ENCODE data around the gene SDK1.

SDK1 gene

DNA sequence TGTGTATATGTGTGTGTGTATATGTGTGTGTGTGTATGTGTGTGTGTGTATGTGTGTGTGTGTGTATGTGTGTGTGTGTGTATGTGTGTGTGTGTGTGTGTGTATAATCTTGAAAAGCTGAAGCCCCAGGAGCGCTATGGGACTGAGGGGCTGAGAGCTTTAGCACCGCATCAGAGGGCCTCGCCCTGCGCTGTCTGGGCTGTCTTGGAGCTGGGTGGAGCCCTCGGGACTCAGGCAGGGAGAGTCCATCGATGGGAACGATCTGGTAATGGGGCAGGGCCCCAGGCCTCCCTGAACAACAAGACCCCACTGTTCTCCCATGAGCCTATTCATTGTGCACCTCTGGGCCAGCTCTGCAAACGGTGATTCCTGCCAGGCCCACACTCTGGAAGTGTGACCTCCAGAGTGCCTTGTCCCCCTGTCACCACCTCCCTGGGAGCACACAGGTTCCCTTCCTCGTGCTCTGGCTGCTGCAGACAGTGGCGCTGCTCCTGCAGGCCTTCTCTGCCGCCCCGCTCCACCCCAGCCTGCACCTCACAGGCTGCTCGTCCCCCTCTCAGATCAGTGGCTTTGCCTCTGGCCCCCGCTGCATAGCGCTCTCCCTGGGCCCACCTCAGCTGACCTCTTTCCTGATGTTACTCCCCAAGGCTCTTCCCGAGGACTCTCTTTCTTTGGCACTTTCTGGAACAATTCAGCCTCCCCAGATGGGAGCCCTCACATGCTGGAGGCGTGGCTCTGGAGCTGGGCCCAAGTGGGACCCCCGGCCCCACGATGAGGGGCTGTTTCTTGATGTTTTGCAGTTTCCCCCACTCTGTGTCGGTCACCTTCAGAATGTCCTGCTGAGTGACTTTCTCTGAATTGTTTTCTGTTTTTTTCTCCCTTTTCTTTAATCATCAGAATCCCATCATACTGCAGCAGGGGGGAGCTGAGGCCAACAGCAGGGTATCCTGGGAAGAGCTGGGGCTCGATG is 838.9 kb downstream of the SDK1 start (continued):
- TF ChIP-seq, protein P1, sequence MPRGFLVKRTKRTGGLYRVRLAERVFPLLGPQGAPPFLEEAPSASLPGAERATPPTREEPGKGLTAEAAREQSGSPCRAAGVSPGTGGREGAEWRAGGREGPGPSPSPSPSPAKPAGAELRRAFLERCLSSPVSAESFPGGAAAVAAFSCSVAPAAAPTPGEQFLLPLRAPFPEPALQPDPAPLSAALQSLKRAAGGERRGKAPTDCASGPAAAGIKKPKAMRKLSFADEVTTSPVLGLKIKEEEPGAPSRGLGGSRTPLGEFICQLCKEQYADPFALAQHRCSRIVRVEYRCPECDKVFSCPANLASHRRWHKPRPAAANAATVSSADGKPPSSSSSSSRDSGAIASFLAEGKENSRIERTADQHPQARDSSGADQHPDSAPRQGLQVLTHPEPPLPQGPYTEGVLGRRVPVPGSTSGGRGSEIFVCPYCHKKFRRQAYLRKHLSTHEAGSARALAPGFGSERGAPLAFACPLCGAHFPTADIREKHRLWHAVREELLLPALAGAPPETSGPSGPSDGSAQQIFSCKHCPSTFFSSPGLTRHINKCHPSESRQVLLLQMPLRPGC (tag by site-specific recombination; IDR thresholded peaks at IDR 0.05) = no peak
- TF ChIP-seq ZNF677 (tag by site-specific recombination; IDR thresholded peaks at IDR 0.05) = no peak
- TF ChIP-seq, protein P2, sequence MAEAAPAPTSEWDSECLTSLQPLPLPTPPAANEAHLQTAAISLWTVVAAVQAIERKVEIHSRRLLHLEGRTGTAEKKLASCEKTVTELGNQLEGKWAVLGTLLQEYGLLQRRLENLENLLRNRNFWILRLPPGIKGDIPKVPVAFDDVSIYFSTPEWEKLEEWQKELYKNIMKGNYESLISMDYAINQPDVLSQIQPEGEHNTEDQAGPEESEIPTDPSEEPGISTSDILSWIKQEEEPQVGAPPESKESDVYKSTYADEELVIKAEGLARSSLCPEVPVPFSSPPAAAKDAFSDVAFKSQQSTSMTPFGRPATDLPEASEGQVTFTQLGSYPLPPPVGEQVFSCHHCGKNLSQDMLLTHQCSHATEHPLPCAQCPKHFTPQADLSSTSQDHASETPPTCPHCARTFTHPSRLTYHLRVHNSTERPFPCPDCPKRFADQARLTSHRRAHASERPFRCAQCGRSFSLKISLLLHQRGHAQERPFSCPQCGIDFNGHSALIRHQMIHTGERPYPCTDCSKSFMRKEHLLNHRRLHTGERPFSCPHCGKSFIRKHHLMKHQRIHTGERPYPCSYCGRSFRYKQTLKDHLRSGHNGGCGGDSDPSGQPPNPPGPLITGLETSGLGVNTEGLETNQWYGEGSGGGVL (tag by site-specific recombination; IDR thresholded peaks at IDR 0.05) = no peak

DNA sequence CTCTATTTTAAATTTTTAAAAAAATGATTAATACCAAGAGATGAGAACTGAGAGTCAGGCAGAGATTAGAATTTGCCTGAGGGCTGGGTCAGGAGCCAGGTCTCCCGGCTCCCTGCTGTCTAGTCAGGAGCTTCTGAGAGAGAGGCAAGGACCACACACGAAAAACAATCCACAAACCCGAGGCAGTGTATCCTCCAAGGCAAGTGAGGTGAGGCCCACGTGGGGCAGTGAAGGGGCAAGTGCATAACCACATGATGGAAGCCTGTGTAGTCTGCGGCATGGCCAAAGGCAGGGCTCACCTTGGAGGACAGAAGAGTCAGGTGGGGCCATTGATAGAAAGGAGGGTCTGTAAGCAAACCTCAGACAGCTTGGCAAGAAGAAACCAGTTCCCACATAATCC is 839.9 kb downstream of the SDK1 start:
- Histone ChIP-seq H3K27ac (ENCODE audit: extremely low read depth, low read depth, low read length) (no peak overlapping the region), H3K9me3 (ENCODE audit: control insufficient read depth, insufficient read depth, low read depth, low read length) (no peaks in the 10 kb centered on the region), H3K36me3 (ENCODE audit: control insufficient read depth in 2 of 2, insufficient read depth in 1 of 2, low read length in 2 of 2) (peaks cover 0 to under 1% of the 10 kb centered on the region in 2 experiments; a peak in 1 of 3 replicates), H3K4me3 (ENCODE audit: low read depth, low read length) (no peak overlapping the region), H3K4me1 (ENCODE audit: control insufficient read depth, insufficient read depth, low read length) (no peaks in the 10 kb centered on the region)
- no peak for TF ChIP-seq ZNF214 (tag by site-specific recombination; IDR thresholded peaks at IDR 0.05; ENCODE audit: borderline replicate concordance)
- TF ChIP-seq, protein P3, sequence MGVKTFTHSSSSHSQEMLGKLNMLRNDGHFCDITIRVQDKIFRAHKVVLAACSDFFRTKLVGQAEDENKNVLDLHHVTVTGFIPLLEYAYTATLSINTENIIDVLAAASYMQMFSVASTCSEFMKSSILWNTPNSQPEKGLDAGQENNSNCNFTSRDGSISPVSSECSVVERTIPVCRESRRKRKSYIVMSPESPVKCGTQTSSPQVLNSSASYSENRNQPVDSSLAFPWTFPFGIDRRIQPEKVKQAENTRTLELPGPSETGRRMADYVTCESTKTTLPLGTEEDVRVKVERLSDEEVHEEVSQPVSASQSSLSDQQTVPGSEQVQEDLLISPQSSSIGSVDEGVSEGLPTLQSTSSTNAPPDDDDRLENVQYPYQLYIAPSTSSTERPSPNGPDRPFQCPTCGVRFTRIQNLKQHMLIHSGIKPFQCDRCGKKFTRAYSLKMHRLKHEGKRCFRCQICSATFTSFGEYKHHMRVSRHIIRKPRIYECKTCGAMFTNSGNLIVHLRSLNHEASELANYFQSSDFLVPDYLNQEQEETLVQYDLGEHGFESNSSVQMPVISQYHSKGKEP (tag by site-specific recombination; IDR thresholded peaks at IDR 0.05) = no peak
- TF ChIP-seq, protein P4, sequence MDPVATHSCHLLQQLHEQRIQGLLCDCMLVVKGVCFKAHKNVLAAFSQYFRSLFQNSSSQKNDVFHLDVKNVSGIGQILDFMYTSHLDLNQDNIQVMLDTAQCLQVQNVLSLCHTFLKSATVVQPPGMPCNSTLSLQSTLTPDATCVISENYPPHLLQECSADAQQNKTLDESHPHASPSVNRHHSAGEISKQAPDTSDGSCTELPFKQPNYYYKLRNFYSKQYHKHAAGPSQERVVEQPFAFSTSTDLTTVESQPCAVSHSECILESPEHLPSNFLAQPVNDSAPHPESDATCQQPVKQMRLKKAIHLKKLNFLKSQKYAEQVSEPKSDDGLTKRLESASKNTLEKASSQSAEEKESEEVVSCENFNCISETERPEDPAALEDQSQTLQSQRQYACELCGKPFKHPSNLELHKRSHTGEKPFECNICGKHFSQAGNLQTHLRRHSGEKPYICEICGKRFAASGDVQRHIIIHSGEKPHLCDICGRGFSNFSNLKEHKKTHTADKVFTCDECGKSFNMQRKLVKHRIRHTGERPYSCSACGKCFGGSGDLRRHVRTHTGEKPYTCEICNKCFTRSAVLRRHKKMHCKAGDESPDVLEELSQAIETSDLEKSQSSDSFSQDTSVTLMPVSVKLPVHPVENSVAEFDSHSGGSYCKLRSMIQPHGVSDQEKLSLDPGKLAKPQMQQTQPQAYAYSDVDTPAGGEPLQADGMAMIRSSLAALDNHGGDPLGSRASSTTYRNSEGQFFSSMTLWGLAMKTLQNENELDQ (tag by site-specific recombination; IDR thresholded peaks at IDR 0.05; ENCODE audit: low read depth) = no peak
- no peak for TF ChIP-seq ZNF341 (tag by site-specific recombination; IDR thresholded peaks at IDR 0.05; ENCODE audit: low read depth)
- no peak for TF ChIP-seq ZNF10 (tag by site-specific recombination; IDR thresholded peaks at IDR 0.05)
- TF ChIP-seq ZNF423 (tag by site-specific recombination; IDR thresholded peaks at IDR 0.05) = no peak
- TF ChIP-seq, protein P5, sequence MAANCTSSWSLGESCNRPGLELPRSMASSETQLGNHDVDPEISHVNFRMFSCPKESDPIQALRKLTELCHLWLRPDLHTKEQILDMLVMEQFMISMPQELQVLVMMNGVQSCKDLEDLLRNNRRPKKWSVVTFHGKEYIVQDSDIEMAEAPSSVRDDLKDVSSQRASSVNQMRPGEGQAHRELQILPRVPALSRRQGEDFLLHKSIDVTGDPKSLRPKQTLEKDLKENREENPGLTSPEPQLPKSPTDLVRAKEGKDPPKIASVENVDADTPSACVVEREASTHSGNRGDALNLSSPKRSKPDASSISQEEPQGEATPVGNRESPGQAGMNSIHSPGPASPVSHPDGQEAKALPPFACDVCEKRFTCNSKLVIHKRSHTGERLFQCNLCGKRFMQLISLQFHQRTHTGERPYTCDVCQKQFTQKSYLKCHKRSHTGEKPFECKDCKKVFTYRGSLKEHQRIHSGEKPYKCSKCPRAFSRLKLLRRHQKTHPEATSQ (tag by site-specific recombination; IDR thresholded peaks at IDR 0.05) = no peak
- TF ChIP-seq EGR2 (tag by site-specific recombination; IDR thresholded peaks at IDR 0.05; ENCODE audit: low read depth) = no peak
- POLR2A ChIA-PET = no interaction called here
- CTCF ChIA-PET = interaction anchor here (0.6 kb wide), 1 partner anchor 384 kb away, joined by 3 read pairs; no protein-coding TSS in a partner anchor

DNA sequence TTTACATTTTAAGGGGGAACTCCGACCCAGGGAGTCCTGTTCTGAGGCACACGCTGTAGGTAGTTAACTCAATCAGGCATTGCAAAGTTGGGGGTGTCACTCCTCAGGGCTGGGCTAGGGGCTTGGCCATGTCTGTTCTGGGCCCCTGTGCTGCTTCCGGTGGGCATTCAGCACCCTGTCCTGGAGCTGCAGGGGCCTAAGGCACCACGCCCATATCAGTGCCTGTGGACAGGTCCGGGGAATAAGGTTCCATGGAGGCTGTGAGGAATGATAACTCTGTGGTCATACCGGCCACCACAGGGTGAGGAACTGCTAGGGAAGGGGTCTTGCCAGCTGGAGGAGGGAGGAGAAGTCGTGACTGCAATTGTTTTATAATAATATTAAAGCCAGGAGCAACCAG is 842.0 kb downstream of the SDK1 start:
- CTCF ChIA-PET = interaction anchor here (0.6 to 0.7 kb wide), 2 partner anchors 39 to 1097 kb away, joined by 3 to 4 read pairs; no protein-coding TSS in a partner anchor
- H3K4me3 ChIP-seq (ENCODE audit: low read depth, low read length) = no peak overlapping the region
- H3K4me1 ChIP-seq (ENCODE audit: control insufficient read depth, insufficient read depth, low read length) = no peaks in the 10 kb centered on the region
- H3K36me3 ChIP-seq (ENCODE audit: control insufficient read depth in 2 of 2, insufficient read depth in 1 of 2, low read length in 2 of 2) = peaks cover 0 to 4% of the 10 kb centered on the region in 2 experiments; a peak in 1 of 3 replicates
- H3K9me3 ChIP-seq (ENCODE audit: control insufficient read depth, insufficient read depth, low read depth, low read length) = no peaks in the 10 kb centered on the region
- H3K27ac ChIP-seq (ENCODE audit: extremely low read depth, low read depth, low read length) = no peak overlapping the region
- POLR2A ChIA-PET = no interaction called here
- TF ChIP-seq RBAK (tag by site-specific recombination; IDR thresholded peaks at IDR 0.05) = no peak
- no peak for TF ChIP-seq BCL11A (tag by site-specific recombination; IDR thresholded peaks at IDR 0.05; ENCODE audit: low read depth)
- no peak for TF ChIP-seq SP7 (tag by site-specific recombination; IDR thresholded peaks at IDR 0.05)
- TF ChIP-seq, protein P6, sequence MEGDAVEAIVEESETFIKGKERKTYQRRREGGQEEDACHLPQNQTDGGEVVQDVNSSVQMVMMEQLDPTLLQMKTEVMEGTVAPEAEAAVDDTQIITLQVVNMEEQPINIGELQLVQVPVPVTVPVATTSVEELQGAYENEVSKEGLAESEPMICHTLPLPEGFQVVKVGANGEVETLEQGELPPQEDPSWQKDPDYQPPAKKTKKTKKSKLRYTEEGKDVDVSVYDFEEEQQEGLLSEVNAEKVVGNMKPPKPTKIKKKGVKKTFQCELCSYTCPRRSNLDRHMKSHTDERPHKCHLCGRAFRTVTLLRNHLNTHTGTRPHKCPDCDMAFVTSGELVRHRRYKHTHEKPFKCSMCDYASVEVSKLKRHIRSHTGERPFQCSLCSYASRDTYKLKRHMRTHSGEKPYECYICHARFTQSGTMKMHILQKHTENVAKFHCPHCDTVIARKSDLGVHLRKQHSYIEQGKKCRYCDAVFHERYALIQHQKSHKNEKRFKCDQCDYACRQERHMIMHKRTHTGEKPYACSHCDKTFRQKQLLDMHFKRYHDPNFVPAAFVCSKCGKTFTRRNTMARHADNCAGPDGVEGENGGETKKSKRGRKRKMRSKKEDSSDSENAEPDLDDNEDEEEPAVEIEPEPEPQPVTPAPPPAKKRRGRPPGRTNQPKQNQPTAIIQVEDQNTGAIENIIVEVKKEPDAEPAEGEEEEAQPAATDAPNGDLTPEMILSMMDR (tag by site-specific recombination; IDR thresholded peaks at IDR 0.05) = no peak

Measured in HEK293 (cell line).